Left renal pelvis (tissue), 4 donors: ENCODE measurements around the gene MLXIP. TPM values are rescaled to one million over a fixed set of nuclear protein-coding genes. Genes with fewer than 3 reads are reported as not detected.
A peak's percentile ranks its signal among the peaks of the same experiment; 100 is the strongest.

Source experiments
- DNase-seq, 4 donors: peaks; one replicate each; pipeline ENCODE4 v3.0.0-alpha.2; 2013; ENCODE audit warnings: low read depth in 4 of 4, low spot score in 3 of 4
- polyA plus RNA-seq, 4 donors: library from polyadenylated mRNA; unstranded; fragments of 120-200 nt; gene quantifications; one replicate each; pipeline ENCODE4 v1.2.1, GENCODE V29; 2013; ENCODE audit not compliant: insufficient read length in 4 of 4

The MLXIP gene
- polyA plus RNA-seq, 4 donors: 29.1 to 46.8 (median 31.9) TPM

- no peak for DNase-seq
Observed at GRCh38 chr12:122121745-122122144, 43.2 kb downstream of the MLXIP start.

- DNase-seq: peak in 2 of 4 donors; percentile 56 to 60
Observed at GRCh38 chr12:122123051-122123760, 44.6 kb downstream of the MLXIP start.

DNA sequence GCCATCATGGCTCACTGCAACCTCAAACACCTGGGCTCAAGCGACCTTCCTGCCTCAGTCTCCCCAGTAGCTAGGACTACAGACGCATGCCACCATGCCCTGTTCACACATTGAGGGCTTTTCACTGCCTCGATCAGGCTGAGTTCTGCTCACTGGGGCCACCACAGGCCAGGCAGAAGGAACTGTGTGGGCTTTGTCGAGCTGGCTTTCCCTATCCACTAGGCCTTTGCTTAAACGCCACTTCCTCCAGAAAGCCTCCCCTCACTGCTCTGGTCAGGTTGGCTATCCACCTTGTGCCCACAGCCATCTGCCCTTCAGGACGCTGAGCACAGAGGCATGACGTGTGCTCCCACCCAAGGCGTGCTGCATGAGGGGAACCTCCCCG, 45.2 kb downstream of the MLXIP start:
- no peak for DNase-seq

- no peak for DNase-seq
Observed at GRCh38 chr12:122124370-122124769, 45.8 kb downstream of the MLXIP start.

DNA sequence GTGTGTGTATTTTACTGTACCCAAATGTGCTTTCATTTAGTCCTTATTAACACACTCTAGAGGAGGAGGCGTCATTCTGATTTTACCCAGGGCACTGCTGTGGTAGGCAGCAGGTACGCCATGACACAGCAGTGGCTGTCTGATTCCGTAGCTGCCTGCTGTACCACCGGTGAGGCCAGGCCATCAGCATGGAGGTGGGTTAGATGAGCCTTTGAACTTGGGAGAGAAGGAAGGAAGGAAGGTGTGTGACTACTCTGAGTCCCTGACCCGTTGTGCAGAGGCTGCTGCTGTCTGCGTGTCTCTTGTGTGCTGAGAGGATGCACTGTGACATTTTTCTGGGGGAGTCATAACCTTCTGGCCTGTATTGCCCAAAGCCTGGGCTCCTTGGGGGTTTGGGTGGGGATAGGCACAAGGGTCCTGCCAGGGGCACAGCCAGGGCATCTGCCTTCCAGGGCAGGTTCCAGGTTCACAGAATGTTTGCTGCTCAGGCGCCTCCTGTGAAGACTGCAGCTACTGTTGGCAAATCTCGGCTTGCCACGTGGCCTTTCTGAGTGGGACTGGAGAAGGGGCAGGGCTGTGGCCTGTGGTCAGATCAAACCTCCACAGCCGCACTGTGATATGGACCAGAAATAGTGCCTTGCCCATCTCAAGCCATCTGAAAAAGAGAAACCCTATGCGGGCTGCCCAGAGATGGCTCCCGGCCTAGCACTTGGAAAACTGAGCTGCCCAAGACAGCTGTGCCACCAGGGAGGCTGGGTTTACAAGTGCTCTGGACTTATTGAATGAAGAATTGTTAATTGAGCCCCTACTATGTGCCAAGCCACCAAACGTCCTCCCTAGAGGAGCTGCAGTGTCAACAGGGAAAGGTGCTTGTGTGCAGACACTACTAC, 47.1 kb downstream of the MLXIP start:
- no peak for DNase-seq

DNA sequence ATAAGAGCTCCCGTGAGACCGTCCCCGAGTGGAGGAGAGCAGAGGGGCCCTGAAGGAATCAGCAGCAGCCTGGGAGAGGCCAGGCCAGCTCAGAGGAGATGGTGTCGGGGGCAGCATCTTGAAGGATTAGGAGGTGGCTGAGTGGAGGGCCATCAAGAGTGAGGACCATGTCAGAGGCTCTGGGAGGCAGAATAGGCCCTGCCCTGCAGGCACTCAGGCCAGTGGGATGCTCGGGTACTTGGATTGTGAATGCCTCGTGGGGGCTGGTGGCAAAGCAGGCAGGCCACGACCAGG, 47.7 kb downstream of the MLXIP start:
- no peak for DNase-seq

DNA sequence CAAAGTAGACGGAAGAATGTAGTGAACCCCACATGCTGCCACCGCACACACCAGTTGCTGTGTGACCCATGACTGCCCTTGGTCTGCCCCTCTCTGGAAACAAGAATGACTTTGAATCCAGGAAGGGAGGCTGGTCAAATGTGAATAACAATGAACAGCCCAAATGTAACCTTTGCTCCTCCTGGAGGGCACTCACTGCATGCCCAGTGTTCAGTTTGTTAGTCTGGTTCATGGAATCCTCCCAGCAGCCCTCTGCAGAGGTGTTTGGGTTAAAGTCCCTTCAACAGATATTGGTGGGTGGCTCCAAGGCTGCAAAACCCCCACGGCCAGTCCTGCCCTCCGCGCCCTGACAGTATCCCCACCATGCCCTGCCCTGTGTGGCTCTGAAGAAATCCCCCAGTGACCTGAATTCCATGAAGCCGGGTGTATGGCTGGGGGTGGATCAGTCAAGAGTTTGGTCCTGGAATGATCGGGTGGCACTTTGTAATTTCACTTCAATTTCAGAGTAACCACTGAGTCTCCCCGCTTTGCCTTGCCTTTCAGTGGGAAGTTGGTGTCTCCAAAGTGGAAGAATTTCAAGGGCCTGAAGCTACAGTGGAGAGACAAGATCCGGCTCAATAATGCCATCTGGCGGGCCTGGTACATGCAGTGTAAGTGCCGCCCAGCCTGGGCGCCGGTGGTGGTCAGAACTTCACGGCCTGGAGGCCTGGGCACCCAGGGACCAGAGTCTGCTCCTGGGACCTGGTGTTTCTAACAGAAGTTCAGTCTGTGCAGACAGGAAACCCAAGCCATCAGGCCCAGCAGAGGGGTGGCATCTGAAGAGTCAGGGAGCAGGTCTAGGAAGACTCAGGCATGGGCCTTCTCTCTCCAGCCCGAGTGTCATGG, 48.4 kb downstream of the MLXIP start:
- no peak for DNase-seq

DNA sequence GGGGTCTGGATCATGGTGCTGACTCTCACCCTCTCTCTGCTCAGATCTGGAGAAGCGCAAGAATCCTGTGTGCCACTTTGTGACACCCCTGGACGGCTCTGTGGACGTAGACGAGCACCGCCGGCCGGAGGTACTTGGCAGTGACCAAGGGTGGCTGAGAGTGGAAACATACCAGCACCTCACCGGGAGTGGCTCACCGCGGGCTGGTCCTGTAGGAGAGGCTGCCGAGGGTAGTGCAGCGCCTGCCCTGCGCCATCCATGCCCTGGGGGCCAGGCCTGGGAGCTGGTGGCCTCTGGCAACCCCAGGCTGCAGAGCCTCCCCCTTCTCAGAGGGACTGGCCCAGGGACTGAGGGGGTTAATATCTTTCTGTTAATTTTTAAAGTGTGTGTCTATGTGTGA, 49.3 kb downstream of the MLXIP start:
- no peak for DNase-seq

- DNase-seq: no peak
Observed at GRCh38 chr12:122128481-122128880, 49.9 kb downstream of the MLXIP start.

DNA sequence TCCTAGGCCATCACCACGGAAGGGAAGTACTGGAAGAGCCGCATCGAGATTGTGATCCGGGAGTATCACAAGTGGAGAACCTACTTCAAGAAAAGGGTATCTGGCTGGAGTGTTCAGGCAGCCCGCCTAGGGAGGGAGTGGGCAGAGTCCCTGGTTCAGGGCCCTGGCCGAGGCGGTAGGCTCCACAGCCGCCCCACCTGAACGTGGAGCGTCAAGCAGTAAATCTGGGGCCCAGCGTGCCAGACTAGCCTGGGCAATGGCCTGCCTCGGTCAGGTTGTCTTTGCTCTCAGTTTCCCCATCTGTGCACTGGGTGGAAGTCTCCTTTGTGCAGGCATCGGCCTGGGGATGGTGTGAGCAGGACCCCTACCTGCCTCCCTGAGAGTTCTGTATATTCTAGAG, 50.6 kb downstream of the MLXIP start:
- no peak for DNase-seq

DNA sequence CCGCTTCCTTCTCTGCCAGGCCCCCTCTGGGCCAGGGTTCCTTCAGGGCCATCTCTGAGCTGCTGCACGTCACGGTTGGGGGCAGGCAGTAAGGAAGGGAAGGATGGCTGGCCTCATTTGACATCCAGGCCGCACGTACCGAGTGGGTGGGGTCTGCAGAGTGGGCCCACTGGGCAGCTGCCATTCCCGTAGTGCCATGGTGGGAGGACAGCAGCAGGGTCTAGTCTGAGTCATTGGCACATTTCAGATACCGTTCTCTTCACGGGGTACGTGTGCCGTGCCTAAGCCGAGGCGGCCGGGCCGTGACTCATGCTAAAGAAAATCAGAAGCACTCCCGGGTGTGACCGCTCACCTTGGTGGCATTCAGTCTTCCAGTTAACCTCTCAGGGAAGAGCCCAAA, 51.6 kb downstream of the MLXIP start:
- no peak for DNase-seq

GRCh38 chr12:122133192-122133950, 54.8 kb downstream of the MLXIP start:
- no peak for DNase-seq

DNA sequence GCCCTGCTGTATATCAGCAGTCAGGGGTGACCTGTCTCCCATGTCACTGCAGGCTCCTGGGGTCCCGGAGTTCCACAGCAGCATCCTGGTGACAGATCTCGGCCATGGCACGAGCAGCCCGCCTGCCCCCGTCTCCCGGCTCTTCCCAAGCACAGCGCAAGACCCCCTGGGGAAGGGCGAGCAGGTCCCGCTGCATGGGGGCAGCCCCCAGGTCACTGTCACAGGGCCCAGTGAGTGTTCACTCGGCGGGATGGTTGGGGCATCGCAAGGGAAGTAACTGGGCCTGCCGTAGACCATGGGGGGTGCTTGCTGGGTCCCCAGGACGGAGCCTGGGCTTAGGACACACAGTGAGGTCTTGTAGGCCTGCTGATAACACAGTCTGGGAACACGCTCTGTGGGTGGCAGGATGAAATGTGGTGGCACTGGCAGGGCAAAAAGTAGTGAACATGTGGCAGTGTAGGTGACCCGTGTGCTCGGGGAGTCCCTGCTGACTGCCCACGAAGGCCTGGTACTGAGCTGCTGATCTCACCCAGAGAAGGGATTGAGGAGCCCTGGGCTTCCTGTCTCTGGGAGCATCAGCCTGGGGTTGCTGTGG, 57.0 kb downstream of the MLXIP start:
- DNase-seq: no peak

DNA sequence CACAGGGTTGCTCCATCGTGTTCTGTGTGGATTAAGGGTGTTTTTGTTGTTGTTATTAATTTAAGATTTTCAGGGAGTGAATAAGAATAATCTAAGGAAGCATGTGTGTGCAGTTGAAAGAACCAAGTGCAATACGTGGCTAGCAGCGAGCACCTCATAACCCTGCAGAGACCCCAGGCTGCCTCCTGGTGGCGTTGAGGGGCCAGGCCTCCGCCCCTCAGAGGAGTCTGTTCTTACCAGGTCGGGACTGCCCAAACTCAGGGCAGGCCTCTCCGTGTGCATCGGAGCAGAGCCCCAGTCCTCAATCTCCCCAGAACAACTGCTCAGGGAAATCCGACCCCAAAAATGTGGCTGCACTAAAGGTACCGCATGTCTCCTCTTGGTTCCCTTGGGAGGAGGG, 58.7 kb downstream of the MLXIP start:
- DNase-seq: no peak

- no peak for DNase-seq
Observed at GRCh38 chr12:122137681-122138080, 59.1 kb downstream of the MLXIP start.

GRCh38 chr12:122138181-122138580, 59.6 kb downstream of the MLXIP start:
- DNase-seq: no peak

DNA sequence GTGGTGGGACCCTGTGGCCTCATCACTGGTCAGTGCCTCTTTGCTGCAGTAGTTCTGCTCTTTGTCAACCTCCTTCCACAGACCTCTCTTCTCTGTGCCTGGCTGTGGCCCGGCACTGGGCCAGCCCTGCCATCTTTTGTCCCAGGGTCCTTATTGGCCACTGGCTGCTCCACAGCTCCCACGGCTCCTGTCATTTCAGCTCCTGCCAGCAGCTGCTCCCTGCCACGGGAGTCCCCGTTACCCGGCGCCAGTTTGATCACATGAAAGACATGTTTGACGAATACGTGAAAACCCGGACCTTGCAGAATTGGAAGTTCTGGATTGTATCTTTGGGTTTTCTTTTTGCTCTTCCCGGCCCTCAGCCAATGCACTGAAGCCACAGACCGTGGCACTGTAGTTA, 60.1 kb downstream of the MLXIP start:
- no peak for DNase-seq

DNA sequence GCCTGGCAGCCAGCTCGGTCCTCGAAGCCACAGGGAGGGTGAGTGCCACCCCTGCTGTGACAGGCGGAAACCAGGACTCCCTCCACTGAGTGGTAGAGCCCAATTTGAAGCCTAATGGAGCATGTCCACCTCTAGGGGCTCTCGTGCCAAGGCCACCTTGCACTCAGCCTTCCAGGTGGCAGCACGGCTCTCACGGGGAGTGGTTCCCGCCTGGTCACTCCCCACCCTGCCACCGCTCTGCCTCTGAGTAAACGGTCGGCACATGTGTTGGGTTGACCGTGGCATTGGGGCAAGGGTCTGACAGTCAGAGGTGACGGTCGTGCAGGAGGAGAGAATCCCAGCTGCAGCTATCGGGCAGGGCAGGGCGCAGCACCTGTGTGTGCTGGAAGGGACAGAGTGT, 60.7 kb downstream of the MLXIP start:
- no peak for DNase-seq

DNA sequence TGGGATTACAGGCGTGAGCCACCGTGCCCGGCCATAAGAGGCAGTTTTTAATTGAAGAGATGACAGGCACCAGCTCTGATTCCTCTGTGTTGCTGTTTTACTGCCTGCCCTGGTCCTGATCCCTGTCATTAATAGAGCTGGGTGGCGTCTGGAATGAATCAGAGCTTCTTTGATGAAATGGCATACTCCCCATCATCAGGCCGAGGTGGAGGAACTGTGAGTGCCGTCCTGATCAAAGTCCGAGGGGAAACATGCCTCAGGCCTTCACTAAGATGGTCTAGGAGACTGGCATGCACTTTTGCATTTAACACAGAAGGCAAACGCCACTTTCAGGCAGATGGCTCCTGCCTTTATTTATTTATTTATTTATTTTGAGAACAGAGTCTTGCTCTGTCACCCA, 61.4 kb downstream of the MLXIP start:
- DNase-seq: no peak
